Measurements from ENCODE around the gene ZNF205. TPM values are rescaled to one million over a fixed set of nuclear protein-coding genes. Genes with fewer than 3 reads are reported as not detected.

The ZNF205 gene
- total and polyA plus RNA-seq, 10 of the 15 experiments (the other 5 are each of a cell fraction or from before 2014, with no cell fraction given), result 0.26 to 1.5 (median 0.78) TPM; not detected in 2

DNA sequence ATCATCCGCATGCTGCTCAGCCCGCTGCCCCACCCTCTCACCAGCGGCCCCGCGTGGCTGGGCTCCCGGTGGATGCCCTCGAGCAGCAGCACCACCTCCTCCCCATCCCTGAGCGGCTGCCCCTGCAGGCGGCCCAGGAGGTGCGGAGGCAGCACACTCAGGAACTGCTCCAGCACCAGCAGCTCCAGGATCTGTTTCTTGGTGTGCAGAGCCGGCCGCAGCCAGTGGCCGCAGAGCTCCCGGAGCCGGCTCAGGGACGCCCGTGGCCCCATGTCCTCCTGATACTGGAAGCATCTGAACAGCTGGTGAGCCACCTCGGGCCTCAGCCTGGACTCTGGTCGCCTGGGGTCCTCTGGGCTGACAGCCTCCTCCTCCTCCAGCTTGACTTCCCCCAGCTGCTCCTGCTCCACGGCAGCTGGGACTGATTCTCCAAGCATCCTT is 19.9 kb upstream of the ZNF205 start (continued):
- TF ChIP-seq, protein P1, sequence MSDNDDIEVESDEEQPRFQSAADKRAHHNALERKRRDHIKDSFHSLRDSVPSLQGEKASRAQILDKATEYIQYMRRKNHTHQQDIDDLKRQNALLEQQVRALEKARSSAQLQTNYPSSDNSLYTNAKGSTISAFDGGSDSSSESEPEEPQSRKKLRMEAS (IDR thresholded peaks at IDR 0.05; ENCODE audit: low read depth, low read length), result no peak

DNA sequence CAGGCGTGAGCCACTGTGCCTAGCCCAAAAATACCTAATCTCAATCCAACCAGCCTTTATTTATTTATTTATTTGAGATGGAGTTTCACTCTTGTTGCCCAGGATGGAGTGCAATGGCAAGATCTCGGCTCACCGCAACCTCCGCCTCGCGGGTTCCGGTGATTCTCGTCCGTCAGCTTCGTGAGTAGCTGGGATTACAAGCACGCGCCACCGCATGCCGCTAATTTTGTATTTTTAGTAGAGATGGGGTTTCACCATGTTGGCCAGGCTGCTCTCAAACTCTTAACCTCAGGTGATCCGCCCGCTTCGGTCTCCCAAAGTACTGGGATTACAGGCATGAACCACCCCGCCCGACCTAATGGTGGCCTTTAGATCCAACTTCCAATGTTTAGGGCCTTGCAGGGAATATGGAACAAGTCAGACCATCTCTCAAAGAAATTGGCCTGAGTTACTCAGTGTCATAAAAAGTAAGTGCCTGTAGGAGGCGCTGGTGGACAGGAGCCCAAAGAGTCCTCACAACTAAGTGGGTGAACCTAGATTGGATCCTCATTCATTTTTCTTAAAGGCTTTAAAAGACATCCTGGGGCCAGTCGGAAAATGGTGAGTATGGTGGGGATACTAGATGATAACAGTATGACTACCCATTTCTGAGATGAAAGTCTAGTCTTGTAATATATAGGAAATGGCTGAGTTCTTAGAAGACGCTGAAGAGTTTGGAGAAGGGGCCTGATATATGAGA is 17.9 kb upstream of the ZNF205 start:
- no peak overlapping the region for H2AFZ ChIP-seq (ENCODE audit: control insufficient read depth, low read depth, low read length)
- H3K79me2 ChIP-seq (ENCODE audit: control insufficient read depth, insufficient read depth, low read length), result no peaks in the 10 kb centered on the region
- no peak overlapping the region for H3K9ac ChIP-seq (ENCODE audit: control insufficient read depth, insufficient read depth, low read length)
- ChIA-PET CTCF (interaction anchor here (1.2 to 21.2 kb wide), 8 partner anchors 17 to 74 kb away, joined by 5 to 396 read pairs (median 8); partner anchors contain the start of gene ZNF213), RAD21 (ENCODE audit: unreplicated experiment) (interaction anchor here (5.3 kb wide), 1 partner anchor 35 kb away, joined by 55 read pairs; no protein-coding TSS in a partner anchor), SMC1A (ENCODE audit: uncharacterized antibody, unreplicated experiment) (interaction anchor here (2.7 kb wide), 1 partner anchor 34 kb away, joined by 22 read pairs; no protein-coding TSS in a partner anchor), POLR2A (interaction anchor here (0.7 kb wide), 1 partner anchor 40 kb away, joined by 6 read pairs; no protein-coding TSS in a partner anchor)
- no peak for DNase-seq (ENCODE audit: low read depth, low spot score)
- H3K36me3 ChIP-seq (ENCODE audit: control insufficient read depth in 2 of 2, insufficient read depth in 2 of 2, low read length in 1 of 2), result no peaks in the 10 kb centered on the region
- in situ Hi-C loops (cut with MboI) (loop anchor here (5.0 kb wide), 1 partner anchor 32 kb away; no protein-coding TSS in a partner anchor), intact Hi-C loops (cut with micrococcal nuclease; ENCODE audit: unreplicated experiment) (loop anchor here (1.0 to 2.0 kb wide), 2 partner anchors 34 to 35 kb away; no protein-coding TSS in a partner anchor)
- no peak overlapping the region for H3K27ac ChIP-seq (ENCODE audit: control insufficient read depth, insufficient read depth)
- TF ChIP-seq CTCF (IDR thresholded peaks at IDR 0.05 in 2 of 3, conservative IDR thresholded peaks at IDR 0.05 in 1 of 3; ENCODE audit: control insufficient read depth in 2 of 3, extremely low read depth in 1 of 3, insufficient read depth in 1 of 3, low read depth in 3 of 3, low read length in 3 of 3) (peak; percentile 64 to 75 (median 68)), SMC3 (IDR thresholded peaks at IDR 0.05; ENCODE audit: borderline replicate concordance, low read length) (peak; percentile 36; the same call in 1 of the 2 replicates), MEF2B (IDR thresholded peaks at IDR 0.05; ENCODE audit: partially characterized antibody, poor library complexity, severe bottlenecking) (no peak), RB1 (IDR thresholded peaks at IDR 0.05; ENCODE audit: borderline replicate concordance) (no peak), ZBED1 (IDR thresholded peaks at IDR 0.05; ENCODE audit: borderline replicate concordance) (no peak), RAD21 (IDR thresholded peaks at IDR 0.05; ENCODE audit: insufficient read depth, low read depth, low read length) (peak; percentile 63), MEF2A (IDR thresholded peaks at IDR 0.05; ENCODE audit: insufficient read depth, low read depth, low read length) (no peak), CREB1 (IDR thresholded peaks at IDR 0.05; ENCODE audit: low read depth) (no peak), STAT3 (IDR thresholded peaks at IDR 0.05; ENCODE audit: low read depth, low read length) (no peak), NR2C1 (IDR thresholded peaks at IDR 0.05) (no peak)
- no peak overlapping the region for H3K4me3 ChIP-seq
- peaks cover 6% of the 10 kb centered on the region; the same call in 1 of the 2 replicates for H3K4me1 ChIP-seq (ENCODE audit: control insufficient read depth, insufficient read depth, low read length)
- H4K20me1 ChIP-seq (ENCODE audit: control insufficient read depth, insufficient read depth), result no peaks in the 10 kb centered on the region
- no peaks in the 10 kb centered on the region for H3K27me3 ChIP-seq (replicated peaks in 1 of 2; ENCODE audit: control insufficient read depth in 2 of 2, insufficient read depth in 2 of 2, low read length in 1 of 2)
- no peak overlapping the region for H3K4me2 ChIP-seq (ENCODE audit: control insufficient read depth, insufficient read depth)
- peak; percentile 56 for FAIRE-seq
- H3K9me3 ChIP-seq (replicated peaks; ENCODE audit: control insufficient read depth, insufficient read depth, low read length), result no peaks in the 10 kb centered on the region
- WGBS (ENCODE audit: insufficient coverage, insufficient replicate concordance, low lambda C conversion rate, missing lambda C conversion rate), result 38% methylated on average over 22 of the region's 22 CpGs
- BruUV-seq (replicated peaks), result no TSS peak
- ATAC-seq, result peak; percentile 72

Measured in GM12878 (cell line).